Fibroblast of pulmonary artery (primary cell): ENCODE results near the gene WFDC5.
A peak's percentile ranks its signal among the peaks of the same experiment; 100 is the strongest.
"Not testable (repeated sequence)": the region's sequence is repeated elsewhere in the genome, so short reads cannot be mapped to it uniquely, and the experiment has no call there.

ENCODE experiments used
- DNase-seq: peaks from one replicate; pipeline ENCODE4 v3.0.0-alpha.2; 2010; ENCODE audit warnings: low read depth
- H3K4me3 ChIP-seq: replicated peaks from 2 replicates; pipeline ENCODE4 v1.5.1; 2011; ENCODE audit warnings: low read depth, mild to moderate bottlenecking, control low read depth, low read length, moderate library complexity
- TF ChIP-seq, protein P1 (sequence below): IDR thresholded peaks from 2 replicates; pipeline ENCODE4 v1.5.1; 2011; ENCODE audit warnings: mild to moderate bottlenecking, control low read depth, low read length, inconsistent platforms; ENCODE audit errors: missing control alignments

Gene WFDC5

DNA sequence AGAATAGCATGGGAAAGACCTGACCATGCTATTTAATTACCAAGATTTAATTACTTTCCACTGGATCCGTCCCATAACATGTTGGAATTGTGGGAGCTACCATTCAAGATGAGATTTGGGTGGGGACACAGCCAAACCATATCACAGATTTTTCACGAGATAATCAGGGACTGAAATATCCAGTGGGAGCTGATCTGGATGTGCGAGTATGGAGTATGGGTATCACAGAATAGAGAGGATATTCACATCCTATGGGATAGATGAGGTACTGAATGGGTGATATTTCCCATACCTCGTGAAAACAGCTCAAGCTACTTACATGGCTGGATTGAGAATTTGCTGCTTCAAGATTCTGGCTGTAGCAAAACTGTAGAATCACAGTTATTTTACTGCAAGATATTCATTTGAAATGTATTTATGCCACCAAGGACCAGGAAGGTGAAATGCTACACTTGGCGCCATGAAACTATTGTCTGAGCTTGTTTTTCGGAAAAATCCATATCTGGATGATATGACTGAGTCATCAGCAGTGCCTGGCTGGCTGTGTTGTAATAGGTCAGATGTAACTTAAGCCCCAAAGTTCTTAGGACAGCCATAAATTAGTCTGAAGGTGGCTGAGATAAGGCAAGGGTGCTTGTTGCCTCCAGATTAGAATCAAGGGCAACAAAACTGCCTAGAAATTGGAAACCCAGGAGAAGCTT, 43.9 kb downstream of the WFDC5 start:
- H3K4me3 ChIP-seq = no peak overlapping the region
- DNase-seq = peak; percentile 66
- TF ChIP-seq, protein P1, sequence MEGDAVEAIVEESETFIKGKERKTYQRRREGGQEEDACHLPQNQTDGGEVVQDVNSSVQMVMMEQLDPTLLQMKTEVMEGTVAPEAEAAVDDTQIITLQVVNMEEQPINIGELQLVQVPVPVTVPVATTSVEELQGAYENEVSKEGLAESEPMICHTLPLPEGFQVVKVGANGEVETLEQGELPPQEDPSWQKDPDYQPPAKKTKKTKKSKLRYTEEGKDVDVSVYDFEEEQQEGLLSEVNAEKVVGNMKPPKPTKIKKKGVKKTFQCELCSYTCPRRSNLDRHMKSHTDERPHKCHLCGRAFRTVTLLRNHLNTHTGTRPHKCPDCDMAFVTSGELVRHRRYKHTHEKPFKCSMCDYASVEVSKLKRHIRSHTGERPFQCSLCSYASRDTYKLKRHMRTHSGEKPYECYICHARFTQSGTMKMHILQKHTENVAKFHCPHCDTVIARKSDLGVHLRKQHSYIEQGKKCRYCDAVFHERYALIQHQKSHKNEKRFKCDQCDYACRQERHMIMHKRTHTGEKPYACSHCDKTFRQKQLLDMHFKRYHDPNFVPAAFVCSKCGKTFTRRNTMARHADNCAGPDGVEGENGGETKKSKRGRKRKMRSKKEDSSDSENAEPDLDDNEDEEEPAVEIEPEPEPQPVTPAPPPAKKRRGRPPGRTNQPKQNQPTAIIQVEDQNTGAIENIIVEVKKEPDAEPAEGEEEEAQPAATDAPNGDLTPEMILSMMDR = no peak

DNA sequence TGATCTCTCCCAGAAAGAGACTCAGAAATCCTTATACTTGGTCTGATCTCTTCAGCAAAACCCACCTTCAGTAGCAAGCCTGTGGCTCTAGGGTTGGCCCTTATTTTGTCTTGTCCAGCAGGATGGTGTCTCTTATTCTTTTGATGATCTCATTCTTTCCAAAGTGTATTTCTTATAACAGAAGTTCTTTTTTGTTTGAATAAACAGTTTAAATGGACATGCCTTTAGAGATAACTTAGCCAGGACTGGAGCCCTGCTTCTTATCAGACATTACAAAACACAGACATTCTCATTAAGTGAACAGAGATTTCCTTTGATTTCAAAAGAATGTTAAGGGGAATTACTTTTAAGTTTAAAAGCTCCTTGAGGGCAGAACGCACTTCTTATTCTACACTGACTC, 45.7 kb downstream of the WFDC5 start:
- peak; percentile 20 for DNase-seq
- TF ChIP-seq, protein P1 = no peak
- no peak overlapping the region for H3K4me3 ChIP-seq

DNA sequence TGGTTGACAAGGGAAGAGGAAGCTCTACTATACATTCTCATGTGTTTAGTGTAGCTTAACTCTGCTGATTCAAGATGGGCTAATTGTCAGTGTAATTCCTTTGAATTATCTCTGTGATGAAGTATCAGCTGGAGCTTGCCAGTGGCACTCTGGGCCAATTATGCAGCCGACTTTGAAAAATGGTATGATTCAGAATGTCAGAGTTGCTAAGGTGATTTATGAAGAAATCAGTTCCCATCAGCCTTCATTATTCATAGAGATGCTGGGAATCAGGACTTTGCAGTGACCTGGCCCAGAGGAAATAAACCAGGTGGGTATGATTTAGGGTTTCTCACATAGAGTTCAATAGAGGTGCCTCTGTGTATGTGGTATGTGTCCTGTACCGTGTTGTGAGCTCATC, 47.4 kb downstream of the WFDC5 start:
- no peak overlapping the region for H3K4me3 ChIP-seq
- TF ChIP-seq, protein P1 = no peak
- peak; percentile 16 for DNase-seq

DNA sequence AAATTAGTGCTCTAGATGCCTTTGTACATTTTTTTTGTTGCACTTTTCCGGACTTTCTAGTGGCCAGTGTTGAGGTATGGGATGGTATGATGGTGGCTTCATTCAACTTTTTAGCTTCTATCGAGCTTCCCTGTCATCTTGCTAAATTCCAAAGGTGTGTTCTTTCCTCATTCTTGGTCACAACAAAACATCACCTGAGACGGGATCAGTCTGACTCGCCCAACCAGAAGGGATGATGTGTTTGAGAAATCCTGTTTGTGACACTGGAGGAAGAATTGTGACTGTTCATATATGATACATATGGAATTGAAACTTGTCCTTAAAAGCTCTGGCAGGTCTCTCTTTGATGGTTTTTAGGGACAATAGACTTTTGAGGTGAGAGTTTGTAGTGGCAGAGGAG, 47.9 kb downstream of the WFDC5 start:
- TF ChIP-seq, protein P1 = no peak
- DNase-seq = no peak
- no peak overlapping the region for H3K4me3 ChIP-seq

DNA sequence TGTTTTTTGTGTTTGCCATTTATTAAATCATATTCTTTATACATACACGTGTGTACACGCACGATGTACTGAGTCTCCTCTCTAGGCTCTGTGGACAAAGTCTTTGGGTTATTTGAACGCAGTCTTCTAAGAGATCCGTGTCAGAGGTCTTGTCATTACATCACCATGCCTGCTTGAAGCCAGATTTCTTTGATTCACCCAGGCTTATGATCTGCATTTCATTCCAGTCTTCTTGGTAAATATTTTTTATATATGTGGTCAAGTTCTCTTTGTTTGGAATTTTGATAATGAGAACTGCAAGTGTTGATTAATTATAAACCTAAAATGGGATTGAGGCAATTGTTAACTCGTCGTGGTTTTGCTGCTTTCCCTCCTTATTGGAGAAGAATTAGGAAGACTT, 48.6 kb downstream of the WFDC5 start:
- DNase-seq = no peak
- TF ChIP-seq, protein P1 = no peak
- no peak overlapping the region for H3K4me3 ChIP-seq

DNA sequence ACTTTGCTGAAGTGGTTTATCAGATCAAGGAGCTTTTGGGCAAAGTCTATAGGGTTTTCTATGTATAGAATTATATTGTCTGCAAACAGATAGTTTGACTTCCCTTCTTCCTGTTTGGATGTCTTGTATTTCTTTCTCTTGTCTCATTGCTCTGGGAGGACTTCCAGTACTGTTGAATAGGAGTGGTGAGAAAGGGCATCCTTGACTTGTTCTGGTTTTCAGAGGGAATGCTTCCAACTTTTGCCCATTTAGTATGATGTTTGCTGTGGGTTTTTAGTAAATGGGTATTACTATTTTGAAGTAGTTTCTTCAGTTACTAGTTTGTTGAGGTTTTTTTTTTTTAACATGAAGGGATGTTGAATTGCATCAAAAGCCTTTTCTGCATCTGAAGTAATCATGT, 50.2 kb downstream of the WFDC5 start:
- no peak for DNase-seq
- no peak overlapping the region for H3K4me3 ChIP-seq
- TF ChIP-seq, protein P1 = no peak

DNA sequence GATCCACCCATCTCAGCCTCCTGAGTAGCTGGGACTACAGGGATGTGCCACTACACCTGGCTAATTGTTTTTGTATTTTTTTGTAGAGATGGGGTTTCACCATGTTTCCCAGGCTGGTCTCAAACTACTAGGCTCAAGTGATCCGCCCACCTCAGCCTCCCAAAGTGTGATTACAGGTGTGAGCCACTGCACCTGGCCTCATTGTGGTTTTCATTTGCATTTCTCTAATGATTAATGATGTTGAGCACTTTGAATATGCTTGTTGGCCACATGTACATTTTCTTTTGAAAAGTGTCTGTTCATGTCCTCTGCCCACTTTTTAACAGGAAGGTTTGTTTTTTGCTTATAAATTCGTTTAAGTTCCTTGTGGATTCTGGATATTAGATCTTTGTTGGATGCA, 51.9 kb downstream of the WFDC5 start:
- DNase-seq, H3K4me3 ChIP-seq: not testable (repeated sequence)

DNA sequence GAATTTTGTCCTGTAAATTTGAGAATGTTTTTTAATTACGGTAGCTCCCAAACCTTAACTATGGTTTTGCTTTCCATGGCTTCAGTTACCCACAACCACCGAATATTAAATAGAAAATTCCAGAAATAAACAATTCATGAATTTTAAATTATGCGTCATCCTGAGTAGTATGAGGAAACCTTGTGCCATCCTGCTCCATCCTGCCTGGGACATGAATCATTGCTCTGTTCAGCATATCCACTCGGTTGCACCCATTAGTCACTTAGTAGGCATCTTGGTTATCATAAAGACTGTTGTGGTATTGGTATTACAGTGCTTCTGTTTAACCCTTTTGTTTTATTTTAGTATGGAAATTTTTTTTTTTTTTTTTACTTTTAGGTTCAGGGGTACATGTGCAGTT, 53.7 kb downstream of the WFDC5 start:
- TF ChIP-seq, protein P1 = no peak
- DNase-seq = peak; percentile 89

More for the DNA sequence above, 53.7 kb downstream of the WFDC5 start:
- no peak overlapping the region for H3K4me3 ChIP-seq
